ENCODE data around the gene MMP13. TPM values are rescaled to one million over a fixed set of nuclear protein-coding genes. Genes with fewer than 3 reads are reported as not detected.

The MMP13 gene
- total RNA-seq, 1 donor from 2014 or later = not detected

GRCh38 chr11:102986815-102987214 is 31.3 kb upstream of the MMP13 start:
- H3K9me3 ChIP-seq (ENCODE audit: low read depth) = no peaks in the 10 kb centered on the region
- peaks cover 2% of the 10 kb centered on the region for H3K27me3 Mint-ChIP-seq (ENCODE audit: insufficient read depth, low read depth)
- H3K36me3 ChIP-seq = no peaks in the 10 kb centered on the region
- H3K4me3 Mint-ChIP-seq = no peak overlapping the region
- DNase-seq (ENCODE audit: low spot score) = no peak
- H3K27ac Mint-ChIP-seq = no peak overlapping the region
- H3F3A ChIP-seq (ENCODE audit: low read depth) = no peaks in the 10 kb centered on the region
- no peak overlapping the region for H3K4me2 ChIP-seq
- TF ChIP-seq EZH2 (IDR thresholded peaks at IDR 0.05) = no peak
- TF ChIP-seq, protein P1, sequence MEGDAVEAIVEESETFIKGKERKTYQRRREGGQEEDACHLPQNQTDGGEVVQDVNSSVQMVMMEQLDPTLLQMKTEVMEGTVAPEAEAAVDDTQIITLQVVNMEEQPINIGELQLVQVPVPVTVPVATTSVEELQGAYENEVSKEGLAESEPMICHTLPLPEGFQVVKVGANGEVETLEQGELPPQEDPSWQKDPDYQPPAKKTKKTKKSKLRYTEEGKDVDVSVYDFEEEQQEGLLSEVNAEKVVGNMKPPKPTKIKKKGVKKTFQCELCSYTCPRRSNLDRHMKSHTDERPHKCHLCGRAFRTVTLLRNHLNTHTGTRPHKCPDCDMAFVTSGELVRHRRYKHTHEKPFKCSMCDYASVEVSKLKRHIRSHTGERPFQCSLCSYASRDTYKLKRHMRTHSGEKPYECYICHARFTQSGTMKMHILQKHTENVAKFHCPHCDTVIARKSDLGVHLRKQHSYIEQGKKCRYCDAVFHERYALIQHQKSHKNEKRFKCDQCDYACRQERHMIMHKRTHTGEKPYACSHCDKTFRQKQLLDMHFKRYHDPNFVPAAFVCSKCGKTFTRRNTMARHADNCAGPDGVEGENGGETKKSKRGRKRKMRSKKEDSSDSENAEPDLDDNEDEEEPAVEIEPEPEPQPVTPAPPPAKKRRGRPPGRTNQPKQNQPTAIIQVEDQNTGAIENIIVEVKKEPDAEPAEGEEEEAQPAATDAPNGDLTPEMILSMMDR (IDR thresholded peaks at IDR 0.05) = no peak
- no peak for TF ChIP-seq EZH2phosphoT487 (IDR thresholded peaks at IDR 0.05)
- H3K9me3 Mint-ChIP-seq = no peaks in the 10 kb centered on the region
- H3K4me3 ChIP-seq = no peak overlapping the region
- no peaks in the 10 kb centered on the region for H4K20me1 ChIP-seq (ENCODE audit: low read depth)
- H3K36me3 Mint-ChIP-seq = no peaks in the 10 kb centered on the region
- H3K4me1 Mint-ChIP-seq = no peaks in the 10 kb centered on the region
- H3K4me1 ChIP-seq = peaks cover 3% of the 10 kb centered on the region
- H3K9ac ChIP-seq = no peak overlapping the region
- H3K27me3 ChIP-seq = no peaks in the 10 kb centered on the region
- no peaks in the 10 kb centered on the region for H3K79me2 ChIP-seq (ENCODE audit: low read depth)
- no peak overlapping the region for H2AFZ ChIP-seq (replicated peaks)
- H3K27ac ChIP-seq = no peak overlapping the region

DNA sequence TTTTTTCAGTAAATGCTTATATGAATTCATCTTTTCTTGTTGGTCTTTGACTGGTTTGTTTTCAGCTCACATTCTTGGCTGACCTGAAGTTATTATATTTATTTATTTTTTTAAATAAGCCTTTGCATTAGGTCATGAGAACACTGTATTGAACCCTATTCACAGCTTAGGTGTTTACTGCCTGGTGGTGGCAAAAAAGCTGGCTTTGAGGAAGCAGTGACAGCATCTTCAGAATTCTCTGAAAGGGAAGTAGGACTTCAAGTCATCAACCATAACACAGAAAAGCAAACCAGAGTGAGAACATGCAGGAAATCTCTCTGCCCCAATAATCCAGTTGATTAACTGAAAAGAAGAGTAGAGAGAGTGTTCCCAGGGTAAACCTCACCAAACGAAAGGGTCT is 30.3 kb upstream of the MMP13 start:
- Histone ChIP-seq H3K4me2 (no peak overlapping the region), H4K20me1 (ENCODE audit: low read depth) (no peaks in the 10 kb centered on the region), H3F3A (ENCODE audit: low read depth) (no peaks in the 10 kb centered on the region), H3K36me3 (no peaks in the 10 kb centered on the region), H3K79me2 (ENCODE audit: low read depth) (no peaks in the 10 kb centered on the region), H3K9me3 (ENCODE audit: low read depth) (no peaks in the 10 kb centered on the region), H3K4me3 (no peak overlapping the region), H3K4me1 (peaks cover 11% of the 10 kb centered on the region), H3K27me3 (no peaks in the 10 kb centered on the region), H3K27ac (no peak overlapping the region), H3K9ac (no peak overlapping the region), H2AFZ (replicated peaks) (no peak overlapping the region)
- Mint-ChIP-seq H3K4me1 (no peaks in the 10 kb centered on the region), H3K27ac (no peak overlapping the region), H3K27me3 (ENCODE audit: insufficient read depth, low read depth) (peaks cover 2% of the 10 kb centered on the region), H3K9me3 (no peaks in the 10 kb centered on the region), H3K36me3 (no peaks in the 10 kb centered on the region), H3K4me3 (no peak overlapping the region)
- DNase-seq (ENCODE audit: low spot score) = no peak
- TF ChIP-seq EZH2 (IDR thresholded peaks at IDR 0.05) (no peak), EZH2phosphoT487 (IDR thresholded peaks at IDR 0.05) (no peak)
- TF ChIP-seq, protein P1 (IDR thresholded peaks at IDR 0.05) = no peak

DNA sequence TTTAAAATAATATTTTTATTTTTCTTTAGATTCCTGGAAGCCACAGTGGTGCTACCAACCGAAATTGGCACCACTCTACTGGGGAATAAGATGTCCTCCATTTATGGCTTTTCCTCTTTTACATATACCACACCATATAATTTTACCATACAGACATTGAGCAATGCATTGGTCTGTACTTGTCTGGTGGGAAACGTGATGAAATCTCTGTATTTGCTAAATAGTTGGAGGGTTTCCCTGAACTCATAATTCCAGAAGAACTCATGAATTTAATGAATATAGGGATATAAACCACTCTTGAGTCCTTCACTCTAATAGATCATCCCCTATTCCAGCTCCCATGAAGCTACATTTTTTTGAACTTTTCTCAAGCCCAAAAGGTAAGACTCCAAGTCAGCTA is 28.0 kb upstream of the MMP13 start:
- Mint-ChIP-seq H3K27ac (no peak overlapping the region), H3K4me3 (no peak overlapping the region), H3K27me3 (ENCODE audit: insufficient read depth, low read depth) (peaks cover 5% of the 10 kb centered on the region), H3K36me3 (no peaks in the 10 kb centered on the region), H3K4me1 (no peaks in the 10 kb centered on the region), H3K9me3 (no peaks in the 10 kb centered on the region)
- Histone ChIP-seq H3K4me1 (peaks cover 11% of the 10 kb centered on the region), H3K79me2 (ENCODE audit: low read depth) (no peaks in the 10 kb centered on the region), H3K9ac (no peak overlapping the region), H3K27me3 (no peaks in the 10 kb centered on the region), H4K20me1 (ENCODE audit: low read depth) (no peaks in the 10 kb centered on the region), H3K4me2 (no peak overlapping the region), H2AFZ (replicated peaks) (no peak overlapping the region), H3K9me3 (ENCODE audit: low read depth) (no peaks in the 10 kb centered on the region), H3K27ac (no peak overlapping the region), H3K4me3 (no peak overlapping the region), H3K36me3 (no peaks in the 10 kb centered on the region), H3F3A (ENCODE audit: low read depth) (no peaks in the 10 kb centered on the region)
- no peak for DNase-seq (ENCODE audit: low spot score)
- TF ChIP-seq EZH2phosphoT487 (IDR thresholded peaks at IDR 0.05) (no peak), EZH2 (IDR thresholded peaks at IDR 0.05) (no peak)
- TF ChIP-seq, protein P1 (IDR thresholded peaks at IDR 0.05) = no peak
